Prostate gland (tissue), 2 donors: ENCODE measurements around the gene NPR3. TPM values are rescaled to one million over a fixed set of nuclear protein-coding genes. Genes with fewer than 3 reads are reported as not detected.
"Not testable (repeated sequence)": the region's sequence is repeated elsewhere in the genome, so short reads cannot be mapped to it uniquely, and the experiment has no call there.

ENCODE experiments used
- DNase-seq: peaks from one replicate; pipeline ENCODE4 v3.0.0-alpha.2; 2019; ENCODE audit warnings: low spot score
- H3K27ac ChIP-seq, 2 donors: fragments of 200-600 bp; sonication (generic); 2 replicates each; pipeline ENCODE4 v1.5.1; 2017 to 2019
- H3K27me3 ChIP-seq: fragments of 200-600 bp; sonication (generic); replicated peaks from 2 replicates; pipeline ENCODE4 v1.5.1; 2019; ENCODE audit not compliant: insufficient read depth
- H3K36me3 ChIP-seq, 2 donors: fragments of 200-600 bp; sonication (generic); 1 replicate in 1 of 2; 2 replicates in 1 of 2; pipeline versions ENCODE4 v1.5.1 to v1.8.1; 2017 to 2019
- H3K4me1 ChIP-seq: fragments of 200-600 bp; sonication (generic); replicated peaks from 2 replicates; pipeline ENCODE4 v1.5.1; 2019
- H3K4me3 ChIP-seq, 2 donors: fragments of 200-600 bp; sonication (generic); 2 replicates each; pipeline ENCODE4 v1.5.1; 2017 to 2019
- H3K9me3 ChIP-seq: fragments of 200-600 bp; sonication (generic); 2 replicates; pipeline ENCODE4 v1.5.1; 2017
- POLR2A ChIP-seq: fragments of 450-650 bp; IDR thresholded peaks from one replicate; pipeline ENCODE4 v1.6.1; 2016; ENCODE audit warnings: antibody characterized with exemption, mild to moderate bottlenecking
- POLR2AphosphoS5 ChIP-seq: sonication (generic); formaldehyde crosslinking; IDR thresholded peaks from one replicate; pipeline ENCODE4 v1.6.1; 2017; ENCODE audit warnings: antibody characterized with exemption
- WGBS: methylation state at CpG from one replicate; pipeline ENCODE4 v1.1.5; 2018; 5-methylcytosine and 5-hydroxymethylcytosine counted together
- intact Hi-C: fragments of 100-400 bp; cut with DNase I; formaldehyde crosslinking; loops from one replicate; pipeline ENCODE4 v1.14.2; 2022
- total RNA-seq, 2 donors: library from RNA; depleted of rRNA; stranded (reverse); fragments of >200 nt; gene quantifications; one replicate each; pipeline ENCODE4 v1.1.0, GENCODE V29; 2016
- TF ChIP-seq, protein P1 (sequence below), 4 experiments: fragments of 200-600 bp in 2 of 4; fragments of 450-650 bp in 2 of 4; sonication (generic) in 2 of 4; IDR thresholded peaks; 1 replicate in 3 of 4; 2 replicates in 1 of 4; pipeline ENCODE4 v1.5.1; 2016 to 2019; ENCODE audit warnings: antibody characterized with exemption in 4 of 4, mild to moderate bottlenecking in 2 of 4, moderate library complexity in 2 of 4

NPR3 gene
- total RNA-seq, 2 donors from 2014 or later = 4.3 to 23.9 TPM

DNA sequence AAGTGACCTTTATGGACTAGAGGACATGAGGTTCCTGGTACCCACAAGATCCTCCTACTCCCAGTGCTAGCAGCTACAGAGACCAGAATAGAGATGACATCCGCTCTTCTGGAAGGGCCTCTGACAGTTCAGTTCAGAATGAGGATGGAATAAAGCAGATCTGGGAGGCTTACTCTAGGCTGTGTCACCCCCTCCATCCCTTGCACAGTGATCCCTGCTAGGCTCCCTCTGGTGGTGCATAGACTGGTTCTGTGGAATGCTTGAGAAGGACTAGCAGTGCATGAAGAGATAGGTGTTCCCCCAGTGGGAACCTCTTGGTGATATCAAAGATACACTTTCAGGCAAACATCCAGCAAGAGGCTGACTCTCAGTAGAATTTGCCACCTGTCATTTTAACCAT lies 83.0 kb downstream of the NPR3 start:
- no peaks in the 10 kb centered on the region for H3K9me3 ChIP-seq
- intact Hi-C loops = no loop called here
- WGBS = 100% methylated on average over 1 of the region's 1 CpG
- no peak overlapping the region for H3K27ac ChIP-seq
- no peaks in the 10 kb centered on the region for H3K4me1 ChIP-seq
- no peak overlapping the region for H3K4me3 ChIP-seq
- no peak for TF ChIP-seq POLR2A
- TF ChIP-seq, protein P1, sequence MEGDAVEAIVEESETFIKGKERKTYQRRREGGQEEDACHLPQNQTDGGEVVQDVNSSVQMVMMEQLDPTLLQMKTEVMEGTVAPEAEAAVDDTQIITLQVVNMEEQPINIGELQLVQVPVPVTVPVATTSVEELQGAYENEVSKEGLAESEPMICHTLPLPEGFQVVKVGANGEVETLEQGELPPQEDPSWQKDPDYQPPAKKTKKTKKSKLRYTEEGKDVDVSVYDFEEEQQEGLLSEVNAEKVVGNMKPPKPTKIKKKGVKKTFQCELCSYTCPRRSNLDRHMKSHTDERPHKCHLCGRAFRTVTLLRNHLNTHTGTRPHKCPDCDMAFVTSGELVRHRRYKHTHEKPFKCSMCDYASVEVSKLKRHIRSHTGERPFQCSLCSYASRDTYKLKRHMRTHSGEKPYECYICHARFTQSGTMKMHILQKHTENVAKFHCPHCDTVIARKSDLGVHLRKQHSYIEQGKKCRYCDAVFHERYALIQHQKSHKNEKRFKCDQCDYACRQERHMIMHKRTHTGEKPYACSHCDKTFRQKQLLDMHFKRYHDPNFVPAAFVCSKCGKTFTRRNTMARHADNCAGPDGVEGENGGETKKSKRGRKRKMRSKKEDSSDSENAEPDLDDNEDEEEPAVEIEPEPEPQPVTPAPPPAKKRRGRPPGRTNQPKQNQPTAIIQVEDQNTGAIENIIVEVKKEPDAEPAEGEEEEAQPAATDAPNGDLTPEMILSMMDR (IDR thresholded peaks at IDR 0.05) = no peak
- TF ChIP-seq POLR2AphosphoS5 = no peak
- no peaks in the 10 kb centered on the region for H3K36me3 ChIP-seq
- H3K27me3 ChIP-seq = no peaks in the 10 kb centered on the region
- DNase-seq = no peak

DNA sequence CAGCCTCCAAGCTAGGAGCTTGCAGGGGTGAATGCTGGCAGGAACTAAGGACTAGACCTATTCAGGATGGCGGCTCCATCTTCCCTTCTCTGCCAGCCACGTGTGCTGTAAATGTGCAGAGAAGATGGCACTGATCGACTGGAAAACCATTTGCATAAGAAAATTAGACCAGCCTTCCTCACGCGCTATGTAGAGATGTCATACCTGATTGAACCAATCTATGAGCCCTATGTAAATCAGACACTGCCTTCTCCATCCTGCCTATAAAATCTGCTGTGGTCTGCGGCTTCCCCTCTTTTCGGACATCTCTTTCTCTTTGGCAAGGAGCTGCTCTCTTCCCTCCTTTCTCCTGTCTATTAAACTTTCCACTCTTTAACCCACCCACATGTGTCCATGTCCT lies 91.6 kb downstream of the NPR3 start:
- Histone ChIP-seq H3K9me3 (no peaks in the 10 kb centered on the region), H3K27me3 (no peaks in the 10 kb centered on the region), H3K27ac (no peak overlapping the region), H3K36me3 (no peaks in the 10 kb centered on the region), H3K4me1 (no peaks in the 10 kb centered on the region), H3K4me3 (no peak overlapping the region)
- intact Hi-C loops = no loop called here
- no peak for DNase-seq
- TF ChIP-seq POLR2A (no peak), POLR2AphosphoS5 (no peak)
- TF ChIP-seq, protein P1 (IDR thresholded peaks at IDR 0.05) = no peak
- 86% methylated on average over 7 of the region's 7 CpGs for WGBS

DNA sequence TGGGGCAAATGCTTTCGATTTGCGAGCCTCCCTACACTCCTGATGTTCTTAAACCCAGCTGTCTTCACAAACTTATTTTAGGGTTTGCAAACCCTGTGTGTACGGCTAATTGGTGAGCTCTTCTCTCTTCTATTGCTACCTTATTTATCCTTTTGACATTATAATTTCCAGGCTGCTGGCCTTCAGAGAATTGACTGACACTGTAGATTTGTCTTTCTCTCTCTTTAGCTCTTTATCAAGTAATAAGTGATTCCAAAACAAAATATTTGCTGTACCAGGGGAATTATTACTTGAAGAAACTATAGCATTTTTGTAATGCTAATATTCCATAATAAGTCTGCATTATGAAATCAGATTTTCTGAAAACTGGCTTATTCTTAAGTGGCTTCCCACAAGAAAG lies 92.5 kb downstream of the NPR3 start:
- intact Hi-C loops = no loop called here
- Histone ChIP-seq H3K36me3 (no peaks in the 10 kb centered on the region), H3K27ac (no peak overlapping the region), H3K4me3 (no peak overlapping the region), H3K27me3 (no peaks in the 10 kb centered on the region), H3K9me3 (no peaks in the 10 kb centered on the region), H3K4me1 (no peaks in the 10 kb centered on the region)
- 79% methylated on average over 3 of the region's 3 CpGs for WGBS
- no peak for TF ChIP-seq POLR2AphosphoS5
- no peak for TF ChIP-seq POLR2A
- TF ChIP-seq, protein P1 (IDR thresholded peaks at IDR 0.05) = no peak
- DNase-seq = no peak

DNA sequence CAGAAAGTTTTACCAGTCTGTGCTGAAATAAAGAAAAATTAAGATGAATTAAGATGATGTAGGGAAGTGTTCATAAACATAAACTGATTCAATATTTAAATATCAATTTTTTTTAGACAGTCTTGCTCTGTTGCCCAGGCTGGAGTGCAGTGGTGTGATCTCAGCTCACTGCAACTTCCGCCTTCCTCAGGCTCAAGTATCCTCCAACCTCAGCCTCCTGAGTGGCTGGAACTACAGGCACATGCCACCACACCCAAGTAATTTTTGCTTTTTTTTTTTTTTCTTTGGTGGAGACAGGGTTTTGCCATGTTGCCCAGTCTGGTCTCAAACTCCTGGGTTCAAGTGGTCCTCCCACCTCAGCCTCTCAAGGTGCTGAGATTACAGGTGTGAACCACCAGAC lies 94.3 kb downstream of the NPR3 start:
- H3K27me3 ChIP-seq, DNase-seq, H3K4me3 ChIP-seq, H3K4me1 ChIP-seq, H3K9me3 ChIP-seq, H3K36me3 ChIP-seq, H3K27ac ChIP-seq, intact Hi-C loops: not testable (repeated sequence)
- 97% methylated on average over 1 of the region's 1 CpG for WGBS

DNA sequence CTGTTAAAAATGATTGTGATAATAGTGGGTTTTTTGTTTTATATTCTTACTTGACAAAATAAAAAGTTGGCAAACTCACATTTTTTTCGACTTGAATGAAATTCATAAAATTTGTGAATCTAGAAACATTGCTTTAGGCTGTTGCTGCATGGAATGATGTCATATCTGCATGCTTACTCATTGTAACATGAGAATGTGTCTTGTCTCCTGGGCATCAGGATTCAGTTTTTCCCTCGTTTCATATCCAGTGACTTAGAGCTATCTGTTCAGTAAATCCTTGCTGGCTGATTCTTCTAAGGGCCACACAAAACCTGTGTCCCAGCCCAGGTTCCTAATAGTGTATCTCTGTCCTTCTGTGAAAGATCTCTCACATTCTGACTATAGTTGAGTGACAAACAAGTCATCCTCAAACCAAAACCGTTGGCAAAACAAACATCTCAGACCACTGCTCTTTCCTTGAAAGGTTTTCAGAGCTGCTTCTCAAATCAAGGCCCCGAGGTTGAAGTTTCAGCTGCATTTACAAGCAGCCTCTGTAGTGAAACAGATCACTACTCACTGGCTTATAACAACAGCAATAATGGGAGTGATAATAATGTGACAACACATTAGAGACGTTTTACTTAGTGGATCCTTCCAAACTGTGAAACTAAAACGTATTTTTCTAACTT lies 95.0 kb downstream of the NPR3 start:
- Histone ChIP-seq H3K4me3 (no peak overlapping the region), H3K36me3 (no peaks in the 10 kb centered on the region), H3K27ac (no peak overlapping the region), H3K9me3 (no peaks in the 10 kb centered on the region), H3K27me3 (no peaks in the 10 kb centered on the region), H3K4me1 (no peaks in the 10 kb centered on the region)
- intact Hi-C loops = no loop called here
- 21% methylated on average over 6 of the region's 6 CpGs for WGBS
- TF ChIP-seq POLR2AphosphoS5 (no peak), POLR2A (no peak)
- TF ChIP-seq, protein P1 (IDR thresholded peaks at IDR 0.05) = no peak
- no peak for DNase-seq
